ENCODE data around the gene PSPC1.
A peak's percentile ranks its signal among the peaks of the same experiment; 100 is the strongest.
"Not testable (repeated sequence)": the region's sequence is repeated elsewhere in the genome, so short reads cannot be mapped to it uniquely, and the experiment has no call there.

PSPC1 gene

DNA sequence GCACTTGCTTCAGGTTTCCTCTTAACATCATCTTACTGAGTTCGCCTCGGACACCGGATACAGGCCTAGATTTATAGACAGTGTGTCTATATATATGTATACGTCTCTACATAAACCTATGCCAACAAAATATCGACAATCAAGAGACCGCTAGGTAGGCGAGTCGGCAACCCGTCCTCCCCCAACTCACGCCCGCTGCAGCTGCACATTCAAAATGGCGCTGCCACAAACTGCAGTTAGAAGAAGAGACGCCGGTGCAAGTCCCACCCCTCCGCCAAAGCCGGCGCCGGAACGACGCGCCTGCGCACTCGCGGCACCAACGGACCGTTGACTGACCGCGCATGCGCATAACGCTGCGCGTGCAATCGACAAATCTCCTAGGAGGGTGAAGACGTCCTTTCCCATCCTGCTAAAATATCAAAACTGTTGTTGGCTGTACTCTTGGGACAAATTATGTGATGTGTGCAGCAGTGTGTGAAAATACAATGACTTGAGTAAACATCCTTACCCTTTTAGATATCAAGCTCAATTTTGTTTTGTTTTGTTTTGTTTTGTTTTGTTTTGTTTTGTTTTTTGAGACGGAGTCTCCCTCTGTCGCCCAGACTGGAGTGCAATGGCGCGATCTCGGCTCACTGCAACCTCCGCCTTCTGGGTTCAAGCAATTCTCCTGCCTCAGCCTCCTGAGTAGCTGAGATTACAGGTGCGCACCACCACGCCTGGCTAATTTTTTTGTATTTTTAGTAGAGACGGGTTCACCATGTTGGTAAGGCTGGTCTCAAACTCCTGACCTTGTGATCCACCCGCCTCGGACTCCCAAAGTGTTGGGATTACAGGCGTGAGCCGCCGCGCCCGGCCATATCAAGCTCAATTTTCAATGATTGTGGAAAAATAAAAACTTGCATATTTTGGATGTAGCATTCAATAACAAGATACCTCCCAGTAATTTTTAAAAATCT, at the start of gene PSPC1:
TSS of gene PSPC1 (minus strand) at position 219 of the 956 bp plus-strand sequence. CDS start at position 31, 188 bp downstream.
- peak; percentile 90 to 91 for DNase-seq (ENCODE audit: low read depth in 2 of 2)

DNA sequence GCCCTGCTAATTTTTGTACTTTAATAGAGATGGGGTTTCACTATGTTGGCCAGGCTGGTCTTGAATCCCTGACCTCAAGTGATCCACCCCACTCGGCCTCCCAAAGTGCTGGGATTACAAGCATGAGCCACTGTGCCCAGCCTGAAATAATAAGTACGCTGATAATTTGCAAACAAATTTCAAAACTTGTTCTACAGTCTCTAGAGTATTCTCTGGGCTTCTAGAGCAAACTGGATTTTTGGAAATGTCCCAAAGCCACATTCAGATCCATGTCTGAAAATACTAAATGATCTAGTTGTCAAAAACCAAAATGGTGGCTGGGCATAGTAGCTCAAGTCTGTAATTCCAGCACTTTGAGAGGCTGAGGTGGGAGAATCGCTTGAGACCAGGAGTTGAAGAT, 39.9 kb upstream of the PSPC1 start:
- no peak for DNase-seq (ENCODE audit: low read depth in 2 of 2)

DNA sequence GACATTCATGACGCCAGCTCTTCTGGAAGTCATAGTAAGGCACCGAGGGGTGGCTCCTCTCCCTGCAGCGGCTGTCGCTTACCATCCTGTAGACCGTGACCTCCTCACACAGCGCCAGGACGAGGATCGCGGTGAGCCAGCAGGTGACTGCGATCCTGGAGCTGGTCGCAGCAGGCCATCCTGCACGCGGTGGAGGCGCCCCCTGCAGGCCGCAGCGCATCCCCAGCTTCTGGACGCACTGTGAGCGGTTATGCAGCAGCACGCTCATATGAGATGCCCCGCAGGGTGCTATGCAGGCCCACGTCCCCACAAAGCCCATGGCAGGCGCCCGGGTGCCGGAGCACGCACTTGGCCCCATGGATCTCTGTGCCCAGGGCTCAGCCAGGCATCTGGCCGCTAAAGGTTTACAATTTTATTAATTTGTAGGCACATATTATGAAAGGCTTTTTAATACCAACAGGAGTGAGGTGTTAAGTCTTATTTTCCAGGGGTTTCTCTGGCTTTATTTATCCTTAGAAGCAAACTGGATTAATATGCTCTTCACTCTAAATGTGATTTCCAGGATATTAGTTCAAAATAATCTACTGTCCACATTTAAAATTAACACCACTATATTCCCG, 35.6 kb upstream of the PSPC1 start:
- peak in 1 of 2 donors; percentile 6 for DNase-seq (ENCODE audit: low read depth in 2 of 2)

- no peak for DNase-seq (ENCODE audit: low read depth in 2 of 2)
These were observed 34.9 kb upstream of the PSPC1 start for GRCh38 chr13:19817510-19818158.

GRCh38 chr13:19817106-19817505, 34.4 kb upstream of the PSPC1 start:
- no peak for DNase-seq (ENCODE audit: low read depth in 2 of 2)

GRCh38 chr13:19815842-19816241, 33.1 kb upstream of the PSPC1 start:
- DNase-seq (ENCODE audit: low read depth in 2 of 2): not testable (repeated sequence)

- DNase-seq (ENCODE audit: low read depth in 2 of 2): no peak
These were observed 28.5 kb upstream of the PSPC1 start for GRCh38 chr13:19810996-19811881.

DNA sequence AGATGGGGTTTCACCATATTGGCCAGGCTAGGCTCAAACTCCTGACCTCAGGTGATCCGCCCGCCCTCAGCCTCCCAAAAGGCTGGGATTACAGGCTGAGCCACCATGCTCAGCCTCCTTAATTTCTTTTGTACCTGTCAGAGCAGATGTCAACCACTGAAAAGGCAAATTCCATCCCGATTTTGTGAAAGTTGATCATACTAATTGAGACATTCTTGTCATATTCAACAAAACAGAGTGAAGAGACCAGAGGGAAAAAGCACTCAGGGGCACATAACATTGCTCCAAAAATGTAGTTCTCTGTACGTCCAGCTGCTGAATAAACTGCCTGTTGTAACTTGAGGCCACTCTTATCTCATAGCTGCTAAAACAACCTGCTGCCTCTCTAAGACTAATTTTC, 27.4 kb upstream of the PSPC1 start:
- DNase-seq (ENCODE audit: low read depth in 2 of 2): no peak

- no peak for DNase-seq (ENCODE audit: low read depth in 2 of 2)
These were observed 23.0 kb upstream of the PSPC1 start for GRCh38 chr13:19805765-19806164.

DNA sequence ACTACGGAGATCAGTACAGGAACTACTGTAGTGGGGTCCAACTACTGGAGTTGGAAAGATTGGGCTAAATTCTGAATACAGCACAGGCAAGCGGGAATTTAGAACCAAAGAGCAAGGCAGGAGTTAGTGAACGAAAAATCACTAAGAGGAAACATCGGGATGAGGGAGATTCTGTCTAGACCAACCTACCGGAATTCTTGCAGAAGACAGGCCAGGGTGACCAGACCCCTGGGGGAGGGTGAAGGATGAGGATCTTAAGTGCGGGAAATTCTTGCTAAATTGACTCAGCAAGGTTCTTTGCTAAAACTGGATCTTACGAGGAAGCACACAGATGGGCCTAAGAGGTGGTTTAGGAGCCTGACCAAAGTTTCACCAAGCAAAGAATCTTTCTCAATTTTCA, 13.2 kb upstream of the PSPC1 start:
- no peak for DNase-seq (ENCODE audit: low read depth in 2 of 2)

DNA sequence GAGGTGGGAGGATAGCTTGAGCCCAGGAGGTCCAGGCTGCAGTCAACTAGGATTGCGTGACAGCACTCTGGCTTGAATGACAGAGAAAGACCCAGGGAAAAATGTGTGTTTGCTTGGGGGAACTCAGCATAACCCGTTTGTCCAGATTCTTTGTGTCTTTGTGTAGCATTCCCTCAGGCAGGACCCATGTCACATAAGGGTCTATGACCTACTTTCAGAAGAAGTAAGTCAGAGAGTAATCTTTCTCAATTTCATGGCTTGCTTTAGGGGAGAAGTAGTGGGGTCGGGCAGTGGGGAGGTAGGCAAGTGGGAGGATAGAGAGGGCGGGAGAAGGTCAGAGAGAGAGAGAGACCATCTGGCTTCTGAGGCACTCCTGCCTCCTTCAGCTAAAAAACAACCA, 11.9 kb upstream of the PSPC1 start:
- DNase-seq (ENCODE audit: low read depth in 2 of 2): no peak

GRCh38 chr13:19791953-19792537, 9.3 kb upstream of the PSPC1 start:
- DNase-seq (ENCODE audit: low read depth in 2 of 2): no peak

GRCh38 chr13:19782049-19782726, 557 bp downstream of the PSPC1 start:
- peak; percentile 17 to 19 for DNase-seq (ENCODE audit: low read depth in 2 of 2)

DNA sequence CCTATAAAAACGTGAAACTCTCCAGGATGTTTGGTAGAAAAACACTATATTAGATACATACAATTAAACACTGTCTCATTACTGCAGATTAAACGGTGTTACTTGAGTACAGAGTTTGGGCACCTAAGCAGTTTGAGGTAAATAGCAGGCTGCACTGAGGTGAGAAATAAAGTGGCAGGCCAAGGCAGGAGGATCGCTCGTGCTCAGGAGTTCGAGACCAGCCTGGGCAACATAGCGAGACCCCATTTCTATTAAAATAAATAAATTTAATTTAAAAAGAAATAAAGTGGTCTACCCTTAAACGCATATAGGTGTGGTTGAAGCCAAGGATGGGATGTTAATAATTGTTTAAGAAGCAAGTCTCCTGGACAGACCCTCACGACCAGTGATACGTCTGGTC, 1.2 kb downstream of the PSPC1 start:
- DNase-seq (ENCODE audit: low read depth in 2 of 2): no peak

- DNase-seq (ENCODE audit: low read depth in 2 of 2): not testable (repeated sequence)
These were observed 1.9 kb downstream of the PSPC1 start for GRCh38 chr13:19780753-19781418.

DNA sequence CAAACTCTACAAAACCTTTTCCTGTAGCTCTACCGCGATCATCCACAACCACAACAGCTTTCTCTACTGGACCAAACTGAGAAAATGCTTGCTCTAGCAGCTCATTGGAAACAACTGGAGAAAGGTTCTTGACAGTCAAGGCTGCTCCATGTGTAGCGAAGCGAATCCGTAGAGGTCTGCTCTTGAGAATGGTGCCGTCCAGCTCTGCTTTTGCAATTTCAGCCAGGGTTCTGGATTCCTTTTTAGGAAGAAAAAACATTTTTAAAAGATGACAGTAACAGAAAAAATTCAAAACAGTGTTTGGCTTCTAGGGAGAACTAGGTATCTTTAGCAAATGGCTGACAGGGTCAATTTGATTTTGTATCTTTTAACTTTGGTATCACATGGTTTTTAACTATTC, 10.4 kb downstream of the PSPC1 start:
- no peak for DNase-seq (ENCODE audit: low read depth in 2 of 2)

- no peak for DNase-seq (ENCODE audit: low read depth in 2 of 2)
These were observed 12.9 kb downstream of the PSPC1 start for GRCh38 chr13:19769854-19770253.

GRCh38 chr13:19767966-19768365, 14.8 kb downstream of the PSPC1 start:
- DNase-seq (ENCODE audit: low read depth in 2 of 2): no peak

DNA sequence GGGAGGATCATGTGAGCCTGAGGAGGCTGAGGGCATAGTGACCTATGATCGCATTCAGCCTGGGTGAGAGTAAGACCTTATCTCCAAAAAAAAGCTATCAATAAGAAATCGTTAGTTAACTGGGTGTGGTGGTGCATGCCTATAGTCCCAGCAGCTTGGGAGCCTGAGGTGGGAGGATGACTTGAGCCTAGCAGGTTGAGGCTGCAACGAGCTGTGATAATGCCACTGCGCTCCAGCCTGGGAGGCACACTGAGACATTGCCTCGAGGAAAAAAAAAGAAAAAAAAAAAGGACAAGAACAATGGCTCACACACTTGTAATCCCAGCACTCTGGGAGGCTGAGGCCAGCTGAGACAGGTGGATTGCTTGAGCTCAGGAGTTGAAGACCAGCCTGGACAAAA, 16.2 kb downstream of the PSPC1 start:
- DNase-seq (ENCODE audit: low read depth in 2 of 2): no peak

GRCh38 chr13:19764237-19764636, 18.5 kb downstream of the PSPC1 start:
- no peak for DNase-seq (ENCODE audit: low read depth in 2 of 2)
